Bone marrow (tissue), 2 donors: ENCODE measurements around the gene ANKMY1.
"Not testable (repeated sequence)": the region's sequence is repeated elsewhere in the genome, so short reads cannot be mapped to it uniquely, and the experiment has no call there.

ENCODE experiments used
- DNase-seq, 2 donors: peaks; one replicate each; lab custom pipeline; 2025; lab: John Stamatoyannopoulos, UW

The ANKMY1 gene

GRCh38 chr2:240555541-240556250 is 2.1 kb downstream of the ANKMY1 start:
- DNase-seq: no peak

GRCh38 chr2:240554767-240555493 is 2.9 kb downstream of the ANKMY1 start:
- no peak for DNase-seq

GRCh38 chr2:240553956-240554480 is 3.8 kb downstream of the ANKMY1 start:
- no peak for DNase-seq

GRCh38 chr2:240551811-240552210 is 6.0 kb downstream of the ANKMY1 start:
- no peak for DNase-seq

- no peak for DNase-seq
These were observed 6.5 kb downstream of the ANKMY1 start for GRCh38 chr2:240551288-240551687.

- DNase-seq: no peak
These were observed 17.9 kb downstream of the ANKMY1 start for GRCh38 chr2:240539906-240540305.

- not testable (repeated sequence) for DNase-seq
These were observed 18.7 kb downstream of the ANKMY1 start for GRCh38 chr2:240539101-240539500.

GRCh38 chr2:240538031-240538780 is 19.6 kb downstream of the ANKMY1 start:
- DNase-seq: no peak

GRCh38 chr2:240532031-240532775 is 25.6 kb downstream of the ANKMY1 start:
- DNase-seq: no peak

- no peak for DNase-seq
These were observed 26.8 kb downstream of the ANKMY1 start for GRCh38 chr2:240531038-240531437.

- no peak for DNase-seq
These were observed 27.6 kb downstream of the ANKMY1 start for GRCh38 chr2:240530181-240530580.

GRCh38 chr2:240529344-240529999 is 28.3 kb downstream of the ANKMY1 start:
- DNase-seq: no peak

GRCh38 chr2:240528406-240529040 is 29.3 kb downstream of the ANKMY1 start:
- no peak for DNase-seq

GRCh38 chr2:240527153-240527750 is 30.5 kb downstream of the ANKMY1 start:
- DNase-seq: no peak

- DNase-seq: no peak
These were observed 31.3 kb downstream of the ANKMY1 start for GRCh38 chr2:240526521-240526920.

- DNase-seq: no peak
These were observed 32.0 kb downstream of the ANKMY1 start for GRCh38 chr2:240525802-240526201.

GRCh38 chr2:240524963-240525718 is 32.6 kb downstream of the ANKMY1 start:
- peak in 1 of 2 donors; percentile 50 for DNase-seq

GRCh38 chr2:240523451-240524281 is 34.1 kb downstream of the ANKMY1 start:
- no peak for DNase-seq

GRCh38 chr2:240522406-240522805 is 35.4 kb downstream of the ANKMY1 start:
- no peak for DNase-seq
